ENCODE results near the gene PRR13. TPM values are rescaled to one million over a fixed set of nuclear protein-coding genes. Genes with fewer than 3 reads are reported as not detected.

PRR13 gene
- total and polyA plus RNA-seq, 9 of the 15 experiments (the other 6 are each of a cell fraction or from before 2014, with no cell fraction given) = 117 to 835 (median 285) TPM

GRCh38 chr12:53451661-53452158 is 10.2 kb downstream of the PRR13 start, which contains the start of gene PCBP2 (continued):
- TF ChIP-seq FIP1L1 (IDR thresholded peaks at IDR 0.05; ENCODE audit: low read depth, low read length, poor library complexity, severe bottlenecking) = peak; percentile 8
- no peak for TF ChIP-seq ARID4B (CRISPR knock-in tag; IDR thresholded peaks at IDR 0.05)
- TF ChIP-seq USF1 (CRISPR knock-in tag; IDR thresholded peaks at IDR 0.05) = no peak
- TF ChIP-seq FOXJ2 (tag; IDR thresholded peaks at IDR 0.05) = no peak
- no peak for TF ChIP-seq ZNF3 (CRISPR knock-in tag; IDR thresholded peaks at IDR 0.05)
- TF ChIP-seq PHB (CRISPR knock-in tag; IDR thresholded peaks at IDR 0.05) = no peak
- TF ChIP-seq PREB (CRISPR knock-in tag; IDR thresholded peaks at IDR 0.05) = no peak
- TF ChIP-seq ZNF133 (CRISPR knock-in tag; IDR thresholded peaks at IDR 0.05) = no peak
- peak; percentile 60 for TF ChIP-seq ZBTB2 (IDR thresholded peaks at IDR 0.05)
- TF ChIP-seq CXXC5 (CRISPR knock-in tag; IDR thresholded peaks at IDR 0.05) = peak; percentile 93
- no peak for TF ChIP-seq NFE2L1 (tag; IDR thresholded peaks at IDR 0.05; ENCODE audit: borderline replicate concordance, low read depth)
- TF ChIP-seq ZBTB8A (IDR thresholded peaks at IDR 0.05; ENCODE audit: partially characterized antibody) = no peak
- peak; percentile 72; the same call in 1 of the 2 replicates for TF ChIP-seq ETS1 (conservative IDR thresholded peaks at IDR 0.05; ENCODE audit: control insufficient read depth, low read depth, low read length)
- TF ChIP-seq POLR2G (IDR thresholded peaks at IDR 0.05; ENCODE audit: low read depth, low read length) = peak; percentile 90
- TF ChIP-seq DACH1 (IDR thresholded peaks at IDR 0.05; ENCODE audit: partially characterized antibody) = peak; percentile 30
- TF ChIP-seq LARP7 (IDR thresholded peaks at IDR 0.05) = 0 out of 2 replicates have a peak, but pooled peaks have one; percentile 74
- peak; percentile 64; the same call in 1 of the 2 replicates for TF ChIP-seq NCOA1 (IDR thresholded peaks at IDR 0.05; ENCODE audit: low read depth)
- no peak for TF ChIP-seq PRPF4 (IDR thresholded peaks at IDR 0.05; ENCODE audit: insufficient read depth, low read depth, low read length, poor library complexity, severe bottlenecking)
- TF ChIP-seq MAX (CRISPR knock-in tag; IDR thresholded peaks at IDR 0.05) = peak; percentile 75
- no peak for TF ChIP-seq ZNF212 (CRISPR knock-in tag; IDR thresholded peaks at IDR 0.05)

Data from K562 (cell line).